Measurements from ENCODE around the gene AOPEP.
"Not testable (repeated sequence)": the region's sequence is repeated elsewhere in the genome, so short reads cannot be mapped to it uniquely, and the experiment has no call there.

AOPEP gene

DNA sequence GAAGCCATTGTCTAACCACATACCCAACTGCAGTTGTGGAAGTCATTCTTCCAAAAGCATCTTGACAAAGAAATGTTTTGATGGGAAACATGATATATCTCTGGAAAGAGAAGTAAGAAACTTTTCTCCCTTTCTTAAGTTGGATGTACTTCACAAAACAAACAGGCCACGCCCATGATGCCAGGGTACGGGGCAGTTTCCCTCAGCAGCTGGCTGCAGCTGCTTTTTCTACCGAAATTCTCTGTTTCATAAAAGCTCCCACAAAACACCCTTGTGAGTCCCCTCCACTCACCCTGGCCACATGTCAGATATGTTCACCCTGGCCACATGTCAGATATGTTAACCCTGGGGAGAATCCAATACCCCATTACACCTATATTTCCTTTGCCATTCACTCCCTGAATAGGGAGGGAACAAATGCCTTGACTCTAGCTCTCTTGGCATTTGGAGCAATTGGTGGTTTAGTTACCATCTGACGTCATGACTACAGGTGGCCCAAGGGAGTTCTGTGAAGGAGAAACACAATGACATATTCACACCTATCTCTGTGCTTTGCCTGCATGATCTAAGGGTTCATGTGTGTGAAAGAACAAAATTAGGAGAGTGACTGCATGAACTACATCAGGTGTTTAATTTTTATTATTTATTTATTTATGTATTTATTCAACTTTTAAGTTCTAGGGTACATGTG is 103.0 kb downstream of the AOPEP start:
- DNase-seq (ENCODE audit: low read depth, low spot score) = no peak
- H3K27ac ChIP-seq = no peak overlapping the region

DNA sequence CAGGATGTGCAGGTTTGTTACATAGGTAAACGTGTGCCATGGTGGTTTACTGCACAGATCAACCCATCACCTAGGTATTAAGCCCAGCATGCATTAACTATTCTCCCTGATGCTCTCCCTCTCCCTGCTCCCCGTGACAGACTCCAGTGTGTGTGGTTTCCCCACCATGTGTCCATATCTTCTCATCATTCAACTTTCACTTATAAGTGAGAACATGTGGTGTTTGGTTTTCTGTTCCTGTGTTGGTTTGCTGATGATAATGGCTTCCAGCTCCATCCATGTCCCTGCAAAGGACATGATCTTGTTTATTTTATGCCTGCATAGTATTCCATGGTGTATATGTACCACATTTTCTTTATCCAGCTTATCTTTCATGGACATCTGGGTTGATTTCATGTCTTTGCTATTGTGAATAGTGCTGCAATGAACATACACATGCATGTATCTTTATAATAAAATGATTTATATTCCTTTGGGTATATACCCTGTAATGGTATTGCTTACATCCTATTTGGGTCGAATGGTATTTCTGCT is 103.6 kb downstream of the AOPEP start:
- H3K27ac ChIP-seq; DNase-seq (ENCODE audit: low read depth, low spot score): not testable (repeated sequence)

GRCh38 chr9:94833802-94834201 is 107.3 kb downstream of the AOPEP start:
- DNase-seq (ENCODE audit: low read depth, low spot score) = no peak
- no peak overlapping the region for H3K27ac ChIP-seq

DNA sequence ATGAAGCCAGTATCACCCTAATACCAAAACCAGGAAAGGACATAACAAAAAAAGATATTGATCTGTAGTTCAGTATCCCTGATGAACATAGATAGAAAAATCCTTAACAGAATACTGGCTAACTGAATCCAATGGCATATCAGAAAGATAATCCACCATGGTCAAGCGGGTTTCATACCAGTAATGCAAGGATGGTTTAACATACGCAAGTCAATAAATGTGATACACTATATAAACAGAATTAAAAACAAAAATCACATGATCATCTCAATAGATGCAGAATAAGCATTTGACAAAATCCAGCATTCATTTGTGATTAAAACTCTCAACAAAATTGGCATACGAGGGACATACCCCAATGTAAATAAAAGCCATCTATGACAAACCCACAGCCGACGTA is 110.9 kb downstream of the AOPEP start:
- DNase-seq (ENCODE audit: low read depth, low spot score) = no peak
- no peak overlapping the region for H3K27ac ChIP-seq

GRCh38 chr9:94839398-94839797 is 112.9 kb downstream of the AOPEP start:
- DNase-seq (ENCODE audit: low read depth, low spot score) = no peak
- H3K27ac ChIP-seq = no peak overlapping the region

DNA sequence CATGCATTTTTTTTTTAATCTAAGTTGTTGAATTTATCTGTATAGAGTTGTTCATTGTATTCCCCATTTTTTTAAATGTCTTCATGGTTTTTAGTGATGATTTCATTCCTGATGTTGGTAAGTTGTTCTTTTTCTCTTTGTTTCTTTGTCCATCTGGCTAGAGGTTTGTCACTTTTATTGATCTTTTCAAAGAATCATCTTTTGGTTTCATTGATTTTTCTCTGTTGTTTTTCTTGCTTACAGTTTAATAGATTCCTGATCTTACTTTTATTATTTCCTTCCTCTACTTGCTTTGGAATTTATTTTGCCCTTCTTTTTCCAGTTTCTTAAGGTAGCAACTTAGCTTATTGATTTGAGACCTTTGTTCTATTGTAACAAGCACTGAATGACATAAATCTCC is 114.2 kb downstream of the AOPEP start:
- no peak for DNase-seq (ENCODE audit: low read depth, low spot score)
- no peak overlapping the region for H3K27ac ChIP-seq

DNA sequence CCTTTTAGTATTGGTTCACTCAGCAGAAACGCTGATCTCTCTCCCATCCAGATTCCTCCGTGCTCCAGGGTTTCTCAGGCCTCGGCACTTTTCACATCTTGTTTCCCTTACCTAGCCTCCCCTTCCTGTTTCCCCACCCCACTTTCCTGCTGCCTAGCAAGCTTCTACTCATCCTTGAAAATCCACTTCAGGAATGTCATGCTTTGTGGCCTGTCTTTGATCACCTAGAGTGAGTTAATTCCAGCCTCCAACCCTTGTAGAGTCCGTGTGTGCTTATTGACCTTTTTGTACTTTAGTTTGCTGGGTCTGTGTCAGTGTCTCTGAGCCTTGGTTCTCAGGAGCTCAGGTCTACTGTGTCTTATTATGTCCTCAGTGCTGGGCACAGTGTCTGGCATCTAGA is 116.6 kb downstream of the AOPEP start:
- H3K27ac ChIP-seq = no peak overlapping the region
- no peak for DNase-seq (ENCODE audit: low read depth, low spot score)

GRCh38 chr9:94846739-94847138 is 120.2 kb downstream of the AOPEP start:
- H3K27ac ChIP-seq = no peak overlapping the region
- no peak for DNase-seq (ENCODE audit: low read depth, low spot score)

GRCh38 chr9:94847486-94847885 is 121.0 kb downstream of the AOPEP start:
- H3K27ac ChIP-seq = no peak overlapping the region
- no peak for DNase-seq (ENCODE audit: low read depth, low spot score)

- DNase-seq (ENCODE audit: low read depth, low spot score); H3K27ac ChIP-seq: not testable (repeated sequence)
Measured at GRCh38 chr9:94848791-94849190, 122.3 kb downstream of the AOPEP start.

DNA sequence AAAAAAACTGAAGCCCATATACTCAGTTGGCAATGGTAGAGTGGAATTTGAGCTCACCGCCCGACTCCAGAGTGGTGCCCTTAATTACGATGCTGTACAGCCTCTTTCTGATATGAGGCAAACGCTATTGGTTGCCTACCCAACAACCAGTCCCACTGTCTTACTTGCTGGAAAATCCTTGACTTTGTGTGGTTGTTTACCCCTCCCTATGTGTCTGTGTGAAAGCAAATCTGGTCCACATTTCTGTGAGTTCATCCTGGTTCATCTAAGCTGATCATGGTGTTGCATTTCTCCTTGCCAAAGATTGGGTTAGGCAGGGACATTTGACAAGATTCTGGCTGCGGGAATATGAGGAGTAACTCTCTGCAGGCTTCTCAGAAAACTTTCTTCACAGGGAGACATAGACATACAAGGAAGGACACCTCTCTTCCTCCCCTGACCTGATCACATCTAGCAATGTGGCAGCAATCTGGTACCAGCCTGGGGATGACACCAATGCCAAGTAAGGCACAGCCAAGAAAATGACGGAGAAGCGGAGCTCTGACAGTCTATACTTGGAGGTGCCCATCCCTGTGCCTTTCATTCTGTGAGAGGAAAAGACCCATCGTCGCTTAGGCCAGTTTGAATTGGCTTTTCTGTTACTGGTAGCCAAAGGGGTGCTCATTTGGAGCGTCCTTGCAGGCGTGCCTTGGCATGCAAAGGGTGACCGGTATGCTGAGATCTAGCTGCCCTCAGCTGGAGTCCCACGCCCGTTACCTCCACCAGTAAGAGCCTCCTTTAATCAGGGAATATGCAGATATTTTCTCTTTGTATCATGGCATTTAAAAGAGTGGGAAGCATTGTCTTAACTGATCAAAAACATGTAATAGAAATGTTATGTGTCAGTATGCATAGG is 124.3 kb downstream of the AOPEP start:
- DNase-seq (ENCODE audit: low read depth, low spot score) = no peak
- H3K27ac ChIP-seq = no peak overlapping the region

DNA sequence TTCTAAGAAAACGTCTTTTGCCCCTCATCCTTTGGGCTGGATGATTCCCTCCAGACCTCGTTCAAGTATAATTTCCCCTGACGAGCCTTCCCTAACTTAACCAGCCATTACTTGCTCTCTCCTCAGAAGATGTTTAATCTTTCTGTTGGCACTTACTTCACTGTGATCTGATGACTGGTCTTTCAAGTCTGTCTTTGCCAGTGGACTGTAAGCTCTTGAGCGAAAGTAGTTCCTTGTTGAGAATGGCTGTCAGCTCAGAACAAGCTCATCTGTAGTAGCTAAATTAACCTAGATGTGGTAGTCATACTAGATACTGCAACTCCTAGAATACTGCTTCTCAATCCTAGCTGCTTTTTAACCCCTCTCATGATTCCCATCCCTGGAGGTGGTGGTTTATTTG is 125.0 kb downstream of the AOPEP start:
- no peak overlapping the region for H3K27ac ChIP-seq

DNA sequence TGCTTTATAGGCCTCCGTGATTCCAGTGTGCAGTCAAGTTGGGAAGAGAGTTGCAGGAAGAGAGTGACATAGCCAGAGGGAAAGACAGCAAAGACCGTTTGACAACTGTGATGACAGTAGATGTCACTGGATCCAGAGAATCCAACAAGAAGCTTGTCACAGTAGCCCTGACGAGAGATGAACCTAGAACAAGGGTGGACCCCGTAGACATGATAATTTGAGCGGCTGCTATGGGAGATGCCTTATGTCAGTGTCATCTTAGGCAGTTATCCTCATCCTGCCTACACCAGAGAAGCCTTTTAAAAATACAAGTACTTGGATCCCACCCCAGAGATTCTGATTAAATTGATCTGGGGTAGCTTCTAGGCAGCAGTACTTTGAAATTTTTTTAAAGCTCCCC is 125.4 kb downstream of the AOPEP start:
- DNase-seq (ENCODE audit: low read depth, low spot score) = no peak
- no peak overlapping the region for H3K27ac ChIP-seq

More for the DNA sequence above, 125.0 kb downstream of the AOPEP start:
- DNase-seq (ENCODE audit: low read depth, low spot score) = no peak

GRCh38 chr9:94852373-94852772 is 125.9 kb downstream of the AOPEP start:
- no peak overlapping the region for H3K27ac ChIP-seq
- no peak for DNase-seq (ENCODE audit: low read depth, low spot score)

- no peak for DNase-seq (ENCODE audit: low read depth, low spot score)
Measured at GRCh38 chr9:94853887-94854286, 127.4 kb downstream of the AOPEP start.

GRCh38 chr9:94855903-94856302 is 129.4 kb downstream of the AOPEP start:
- no peak for DNase-seq (ENCODE audit: low read depth, low spot score)
- H3K27ac ChIP-seq = no peak overlapping the region

More at GRCh38 chr9:94853887-94854286, 127.4 kb downstream of the AOPEP start:
- no peak overlapping the region for H3K27ac ChIP-seq

DNA sequence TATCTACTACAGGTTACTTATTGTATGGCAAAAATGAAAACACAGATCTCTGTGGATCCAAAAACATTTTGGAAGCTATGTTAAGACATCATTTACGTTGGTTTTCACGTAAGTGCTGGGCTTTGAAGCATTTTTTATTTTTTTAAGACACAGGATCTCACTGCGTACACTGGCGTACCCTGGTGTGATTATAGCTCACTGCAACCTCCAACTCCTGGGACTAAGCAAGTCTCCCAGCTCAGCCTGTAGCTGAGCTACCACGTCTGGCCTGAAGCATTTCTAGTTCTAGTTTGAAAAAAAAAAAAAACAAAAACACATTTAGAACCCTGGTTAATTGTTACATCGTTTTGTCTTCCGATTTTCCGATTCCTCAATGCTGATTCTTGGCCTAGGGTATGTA is 131.3 kb downstream of the AOPEP start:
- DNase-seq (ENCODE audit: low read depth, low spot score) = no peak
- H3K27ac ChIP-seq = no peak overlapping the region

DNA sequence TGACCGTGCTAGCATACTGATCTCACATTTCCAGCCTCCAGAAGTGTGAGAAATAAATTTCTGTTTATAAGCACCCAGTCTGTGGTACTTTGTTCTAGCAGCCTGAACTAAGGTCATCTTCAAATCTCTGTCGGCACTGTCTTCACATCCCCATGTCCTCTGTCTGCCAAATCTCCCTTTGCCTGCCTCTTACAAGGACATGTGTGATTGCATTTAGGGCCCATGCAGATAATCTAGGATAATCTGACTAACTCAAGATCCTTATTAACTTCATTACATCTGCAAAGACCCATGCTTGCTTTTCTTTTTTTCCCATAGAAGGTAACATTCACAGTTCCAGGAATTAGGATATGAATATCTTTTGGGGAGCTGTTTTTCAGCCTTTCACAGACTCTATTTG is 132.7 kb downstream of the AOPEP start:
- no peak overlapping the region for H3K27ac ChIP-seq
- DNase-seq (ENCODE audit: low read depth, low spot score) = no peak

DNA sequence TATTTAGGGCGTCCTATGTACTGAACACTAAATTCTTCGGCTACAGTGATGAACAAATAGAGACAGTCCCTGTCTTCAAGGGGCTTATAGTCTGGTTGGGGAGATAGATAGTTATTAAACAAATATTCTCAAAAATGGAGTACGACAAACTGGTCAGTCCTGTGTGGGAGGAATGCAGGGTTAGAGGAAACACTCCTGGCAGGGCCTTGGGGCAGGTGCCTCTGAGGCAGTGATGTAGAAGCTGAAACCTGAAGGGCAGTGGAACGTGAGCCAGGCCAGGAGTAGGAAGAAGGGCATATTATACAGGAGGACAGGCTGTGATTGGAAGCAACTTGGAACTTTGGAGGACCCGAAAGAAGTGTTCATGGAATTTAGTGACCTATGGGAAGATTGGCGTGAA is 133.4 kb downstream of the AOPEP start:
- no peak for DNase-seq (ENCODE audit: low read depth, low spot score)
- no peak overlapping the region for H3K27ac ChIP-seq

- no peak overlapping the region for H3K27ac ChIP-seq
- DNase-seq (ENCODE audit: low read depth, low spot score) = no peak
Measured at GRCh38 chr9:94860678-94861588, 134.4 kb downstream of the AOPEP start.
